Endothelial cell of umbilical vein (primary cell): ENCODE results near the gene C7orf33.

Experiments
- EZH2 ChIP-seq: IDR thresholded peaks from 2 replicates; pipeline ENCODE4 v1.6.1; 2012; ENCODE audit warnings: borderline replicate concordance, low read depth, mild to moderate bottlenecking, moderate library complexity, low read length, inconsistent platforms; ENCODE audit not compliant: severe bottlenecking
- FOS ChIP-seq: IDR thresholded peaks from 2 replicates; pipeline ENCODE4 v1.6.1; 2011; ENCODE audit warnings: mild to moderate bottlenecking, low read length, moderate library complexity, borderline replicate concordance; ENCODE audit not compliant: insufficient read depth
- GATA2 ChIP-seq: IDR thresholded peaks from 2 replicates; pipeline ENCODE4 v1.7.0; 2011; ENCODE audit warnings: low read depth, mild to moderate bottlenecking, moderate library complexity, mixed read lengths, low read length; ENCODE audit not compliant: insufficient read length, insufficient read depth
- MYC ChIP-seq: IDR thresholded peaks from one replicate; pipeline ENCODE4 v1.6.1; 2011; ENCODE audit warnings: mild to moderate bottlenecking, low read depth, low read length
- POLR2A ChIP-seq: IDR thresholded peaks from 2 replicates; pipeline ENCODE4 v1.6.1; 2012; ENCODE audit warnings: low read depth, mild to moderate bottlenecking, control low read depth, low read length
- POLR2AphosphoS5 ChIP-seq: IDR thresholded peaks from 2 replicates; pipeline ENCODE4 v1.6.1; 2012; ENCODE audit warnings: low read depth, mild to moderate bottlenecking, control low read depth, low read length, moderate library complexity; ENCODE audit not compliant: insufficient read depth
- TF ChIP-seq, protein P1 (sequence below), 2 donors: IDR thresholded peaks; 1 replicate in 1 of 2; 2 replicates in 1 of 2; pipeline ENCODE4 v1.5.1; 2011; ENCODE audit warnings: low read length in 2 of 2, mild to moderate bottlenecking in 2 of 2, moderate library complexity in 2 of 2, control low read depth in 1 of 2, inconsistent platforms in 1 of 2, low read depth in 1 of 2; ENCODE audit not compliant: insufficient read depth in 1 of 2; ENCODE audit errors: extremely low read depth in 1 of 2
- TF ChIP-seq, protein P2 (sequence below): IDR thresholded peaks from 2 replicates; pipeline ENCODE4 v1.6.1; 2011; ENCODE audit not compliant: insufficient read depth, insufficient read length

DNA sequence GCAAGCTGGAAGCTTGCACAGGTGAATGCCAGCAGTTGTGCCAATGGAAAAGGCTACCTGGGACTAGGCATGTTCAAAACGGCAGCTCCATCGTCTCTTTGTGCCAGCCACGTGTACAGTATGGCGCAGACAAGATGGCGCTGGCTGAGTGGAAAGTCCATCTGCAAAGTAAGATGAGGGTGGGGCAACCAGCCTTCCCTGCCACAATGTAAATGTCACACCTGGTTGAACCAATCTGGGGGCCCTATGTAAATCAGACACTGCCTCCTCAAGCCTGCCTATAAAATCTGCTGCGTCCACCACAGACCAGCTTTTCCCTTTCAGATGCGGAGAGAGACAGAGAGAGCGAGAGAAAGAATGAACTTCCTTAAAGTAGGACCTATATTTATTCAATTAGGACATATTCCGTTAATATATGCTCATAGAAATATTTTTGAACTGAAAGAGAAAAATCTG is 18.5 kb upstream of the C7orf33 start:
- TF ChIP-seq EZH2 (no peak), POLR2A (no peak), MYC (no peak), FOS (no peak), POLR2AphosphoS5 (no peak), GATA2 (no peak)
- TF ChIP-seq, protein P1, sequence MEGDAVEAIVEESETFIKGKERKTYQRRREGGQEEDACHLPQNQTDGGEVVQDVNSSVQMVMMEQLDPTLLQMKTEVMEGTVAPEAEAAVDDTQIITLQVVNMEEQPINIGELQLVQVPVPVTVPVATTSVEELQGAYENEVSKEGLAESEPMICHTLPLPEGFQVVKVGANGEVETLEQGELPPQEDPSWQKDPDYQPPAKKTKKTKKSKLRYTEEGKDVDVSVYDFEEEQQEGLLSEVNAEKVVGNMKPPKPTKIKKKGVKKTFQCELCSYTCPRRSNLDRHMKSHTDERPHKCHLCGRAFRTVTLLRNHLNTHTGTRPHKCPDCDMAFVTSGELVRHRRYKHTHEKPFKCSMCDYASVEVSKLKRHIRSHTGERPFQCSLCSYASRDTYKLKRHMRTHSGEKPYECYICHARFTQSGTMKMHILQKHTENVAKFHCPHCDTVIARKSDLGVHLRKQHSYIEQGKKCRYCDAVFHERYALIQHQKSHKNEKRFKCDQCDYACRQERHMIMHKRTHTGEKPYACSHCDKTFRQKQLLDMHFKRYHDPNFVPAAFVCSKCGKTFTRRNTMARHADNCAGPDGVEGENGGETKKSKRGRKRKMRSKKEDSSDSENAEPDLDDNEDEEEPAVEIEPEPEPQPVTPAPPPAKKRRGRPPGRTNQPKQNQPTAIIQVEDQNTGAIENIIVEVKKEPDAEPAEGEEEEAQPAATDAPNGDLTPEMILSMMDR (IDR thresholded peaks at IDR 0.05; ENCODE audit: extremely low read depth in 1 of 2, insufficient read depth in 1 of 2, low read depth in 1 of 2, low read length in 2 of 2) = no peak
- TF ChIP-seq, protein P2, sequence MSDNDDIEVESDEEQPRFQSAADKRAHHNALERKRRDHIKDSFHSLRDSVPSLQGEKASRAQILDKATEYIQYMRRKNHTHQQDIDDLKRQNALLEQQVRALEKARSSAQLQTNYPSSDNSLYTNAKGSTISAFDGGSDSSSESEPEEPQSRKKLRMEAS = no peak
